Measurements from ENCODE around the gene STYXL1.

The STYXL1 gene

DNA sequence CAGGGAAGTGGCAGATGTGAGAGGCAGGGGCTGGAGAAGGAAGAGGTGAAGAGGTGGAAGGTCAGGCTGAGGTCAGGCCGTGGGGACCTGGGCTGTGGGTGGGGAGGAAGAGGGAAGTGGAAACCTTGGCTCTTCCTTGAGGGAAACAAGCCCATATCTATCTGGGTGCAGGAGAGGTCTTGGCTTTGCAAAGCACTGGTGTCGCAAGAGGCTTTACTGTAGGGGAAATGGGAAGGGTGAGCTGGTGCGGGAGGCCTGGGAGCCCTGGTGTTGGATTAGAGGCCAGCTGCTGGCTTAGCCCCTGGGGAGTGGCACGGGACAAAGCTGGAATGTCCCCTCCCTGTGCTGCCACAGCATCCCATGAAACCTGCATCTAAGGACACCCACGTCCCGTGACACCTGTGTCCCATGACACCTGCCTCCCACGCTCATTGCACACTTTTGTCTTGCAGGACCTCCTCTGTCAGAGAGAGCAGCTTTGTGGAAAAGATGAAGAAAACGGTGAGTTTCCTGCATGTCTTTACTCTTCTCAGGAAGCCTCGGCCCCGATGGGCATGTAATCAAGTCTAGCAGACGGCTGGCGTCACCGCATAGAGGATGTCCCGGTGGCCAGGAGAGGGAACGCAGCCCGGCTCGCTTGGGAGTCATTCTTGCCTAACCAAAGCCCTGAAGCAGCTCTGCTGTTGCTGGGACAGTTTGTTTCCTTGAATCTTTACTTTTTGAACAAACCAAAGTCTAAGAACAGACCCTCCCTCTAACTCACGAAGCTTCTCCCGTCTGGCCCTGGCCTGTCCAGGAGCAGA lies 75.6 kb downstream of the STYXL1 start:
- no peak for DNase-seq

DNA sequence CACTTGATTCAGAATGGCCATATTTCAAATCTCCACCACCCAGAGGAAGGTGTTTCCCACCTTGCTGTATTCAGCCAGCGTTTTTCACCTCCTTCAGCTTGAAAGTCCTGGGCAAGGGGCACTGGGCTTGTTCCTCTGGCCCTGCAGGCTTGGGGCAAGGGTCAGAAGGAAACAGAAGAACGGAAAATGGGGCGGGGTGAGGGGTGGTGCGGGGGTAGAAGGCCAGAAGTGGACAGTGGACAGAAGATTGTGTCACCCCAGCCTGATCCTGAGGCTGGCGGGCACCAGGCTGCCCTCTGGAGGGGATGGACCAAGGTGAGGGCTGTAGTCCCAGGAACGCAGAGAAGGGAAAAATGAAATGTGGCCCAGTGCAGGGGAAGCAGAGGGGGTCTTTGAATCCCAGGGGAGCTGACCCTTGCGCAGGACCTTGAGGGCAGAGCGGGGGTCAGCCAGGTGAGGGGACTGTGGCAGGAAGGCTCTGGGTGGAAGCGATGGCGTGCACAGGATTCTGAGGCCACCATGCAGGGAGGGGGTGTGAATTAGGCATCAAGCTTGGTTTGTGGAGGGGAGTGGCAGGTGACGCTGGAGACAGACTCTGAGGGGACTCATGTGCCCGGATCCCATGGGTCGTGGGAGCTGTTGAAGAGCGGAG lies 76.4 kb downstream of the STYXL1 start:
- no peak for DNase-seq

DNA sequence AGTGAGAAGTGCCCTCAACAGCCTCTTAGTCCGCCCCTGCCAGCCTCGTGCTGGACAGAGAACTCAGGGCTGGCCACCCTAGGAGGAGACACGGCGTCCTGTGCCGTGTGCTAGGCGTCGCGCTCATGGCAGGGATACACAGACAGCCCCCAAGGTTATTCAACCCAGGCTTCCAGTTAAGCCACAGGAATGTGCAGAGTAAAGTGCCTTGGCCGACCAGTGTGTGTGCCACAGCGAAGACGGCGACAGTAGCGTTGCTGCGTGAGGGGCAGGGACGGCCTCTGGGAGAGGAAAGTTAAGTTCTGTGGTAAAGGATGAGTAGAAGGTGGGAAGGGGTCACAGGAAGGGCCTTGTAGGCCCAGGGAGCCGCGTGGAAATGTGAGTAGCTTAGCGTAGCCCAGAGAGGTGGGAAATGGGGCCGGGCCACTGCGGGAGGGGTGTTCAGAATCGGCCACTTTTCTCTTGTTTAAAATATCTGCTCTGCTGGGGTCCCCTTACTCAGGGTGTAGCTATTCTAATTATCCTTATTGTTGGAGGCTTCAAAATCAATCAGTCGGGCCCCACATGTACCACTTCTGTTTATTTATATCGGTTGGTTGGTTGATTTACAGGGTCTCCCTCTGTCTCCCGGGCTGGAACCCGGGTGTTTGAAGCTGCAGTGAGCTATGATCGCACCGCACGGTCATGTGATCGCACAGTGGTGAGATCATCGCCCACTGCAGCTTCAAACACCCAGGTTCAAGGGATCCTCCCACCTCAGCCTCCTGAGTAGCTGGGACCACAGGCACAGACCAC lies 77.9 kb downstream of the STYXL1 start:
- no peak for DNase-seq

DNA sequence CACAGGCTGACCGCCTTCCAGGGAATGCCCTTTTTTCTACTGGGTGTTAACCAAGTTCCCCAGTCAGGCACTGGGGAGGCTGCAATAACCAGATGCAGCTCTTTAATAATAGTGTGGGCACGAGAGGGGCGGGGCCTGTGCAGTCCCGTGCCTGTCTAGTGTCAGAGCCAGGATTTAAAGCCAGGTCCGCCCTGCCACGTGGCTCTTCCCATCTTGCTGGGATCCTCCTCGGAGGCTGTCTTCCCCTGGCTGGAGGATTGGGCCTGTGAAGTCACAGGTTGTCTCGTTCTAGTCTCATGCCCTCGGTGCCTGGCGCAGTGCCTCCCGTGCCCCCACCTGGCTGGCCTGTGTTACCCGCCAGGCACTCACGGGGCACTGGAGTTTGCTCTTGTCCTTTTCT lies 78.6 kb downstream of the STYXL1 start:
- DNase-seq: no peak

DNA sequence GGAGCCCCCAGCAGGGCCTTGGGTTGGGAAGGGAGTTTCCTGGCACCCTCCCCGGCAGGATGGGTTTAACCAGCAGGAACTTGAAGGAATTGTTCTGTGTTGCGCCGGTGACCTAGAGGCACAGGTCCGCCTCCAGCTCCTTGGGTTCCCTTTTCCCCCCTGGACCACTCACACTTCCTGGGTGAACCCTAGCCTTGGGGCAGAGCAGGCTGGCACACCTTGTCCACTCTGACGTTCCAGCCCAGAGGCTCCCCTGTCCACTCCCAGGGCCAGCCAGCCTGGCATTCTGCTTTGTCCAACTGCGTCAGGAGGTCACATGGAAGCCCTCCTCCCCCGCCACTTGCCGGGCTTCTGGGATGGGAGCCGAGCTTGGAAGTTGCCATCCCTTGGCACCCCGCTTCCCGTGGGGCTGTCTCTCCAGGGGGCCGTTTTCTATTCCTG lies 79.2 kb downstream of the STYXL1 start:
- DNase-seq: no peak

DNA sequence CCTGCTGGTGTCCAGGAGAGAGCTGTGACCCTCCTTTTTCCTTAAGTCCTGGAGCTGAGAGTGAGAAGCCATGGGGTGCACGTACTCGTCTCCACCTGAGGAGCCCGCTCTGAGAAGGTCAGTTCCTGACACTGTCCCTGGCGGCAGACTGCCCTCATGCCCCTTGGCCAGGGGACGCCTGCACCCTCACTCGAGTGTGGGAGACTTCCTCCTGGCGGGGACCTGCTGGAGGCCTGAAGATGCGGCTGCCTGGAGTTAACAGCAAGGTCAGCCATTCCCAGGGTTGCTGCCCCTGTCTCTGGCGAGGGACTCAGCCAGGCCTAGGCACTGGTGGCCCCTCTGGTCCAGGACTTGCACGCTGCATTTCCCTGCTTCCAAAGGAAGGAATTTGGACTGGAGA lies 79.8 kb downstream of the STYXL1 start:
- no peak for DNase-seq

DNA sequence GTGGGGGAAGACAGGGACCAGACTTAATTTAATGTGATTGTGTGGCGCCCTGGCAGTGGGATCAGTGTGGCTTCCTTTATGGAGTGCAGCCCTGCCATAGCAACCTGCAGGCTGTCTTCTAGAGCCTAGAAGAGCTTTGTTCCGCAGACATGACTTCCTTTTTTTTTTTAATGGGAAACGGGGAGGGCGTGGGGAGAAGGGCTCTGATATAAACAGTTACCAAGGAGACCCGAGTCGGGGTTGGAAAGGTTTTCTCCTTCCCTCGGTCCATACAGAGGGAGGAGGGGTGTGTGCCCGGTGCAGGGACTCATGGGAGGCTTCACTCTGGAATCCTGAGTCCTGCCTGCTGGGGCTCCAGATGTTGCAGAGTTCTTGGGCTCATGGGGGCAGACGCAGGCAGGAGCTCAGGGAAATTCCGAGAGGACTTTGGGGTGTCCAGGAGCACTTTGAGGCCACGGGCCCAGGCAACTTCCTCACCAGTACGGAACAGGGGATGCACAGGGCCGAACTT lies 80.3 kb downstream of the STYXL1 start:
- no peak for DNase-seq

DNA sequence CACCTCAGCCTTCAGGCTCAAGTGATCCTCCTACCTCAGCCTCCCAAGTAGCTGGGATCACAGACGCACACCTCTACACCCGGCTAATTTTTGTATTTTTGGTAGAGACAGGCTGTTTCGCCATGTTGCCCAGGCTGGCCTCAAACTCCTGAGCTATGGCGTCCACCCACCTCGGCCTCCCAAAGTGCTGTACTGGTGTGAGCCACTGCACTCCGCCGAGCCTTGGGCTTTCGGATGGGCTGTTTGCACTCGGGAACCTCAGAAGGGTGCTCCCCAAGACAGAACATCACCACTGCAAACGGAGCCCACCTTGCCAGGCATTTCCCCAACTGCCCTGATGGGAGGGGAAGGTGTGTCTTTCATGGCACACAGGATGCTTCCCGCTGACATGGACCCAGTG lies 80.7 kb downstream of the STYXL1 start:
- DNase-seq: no peak

DNA sequence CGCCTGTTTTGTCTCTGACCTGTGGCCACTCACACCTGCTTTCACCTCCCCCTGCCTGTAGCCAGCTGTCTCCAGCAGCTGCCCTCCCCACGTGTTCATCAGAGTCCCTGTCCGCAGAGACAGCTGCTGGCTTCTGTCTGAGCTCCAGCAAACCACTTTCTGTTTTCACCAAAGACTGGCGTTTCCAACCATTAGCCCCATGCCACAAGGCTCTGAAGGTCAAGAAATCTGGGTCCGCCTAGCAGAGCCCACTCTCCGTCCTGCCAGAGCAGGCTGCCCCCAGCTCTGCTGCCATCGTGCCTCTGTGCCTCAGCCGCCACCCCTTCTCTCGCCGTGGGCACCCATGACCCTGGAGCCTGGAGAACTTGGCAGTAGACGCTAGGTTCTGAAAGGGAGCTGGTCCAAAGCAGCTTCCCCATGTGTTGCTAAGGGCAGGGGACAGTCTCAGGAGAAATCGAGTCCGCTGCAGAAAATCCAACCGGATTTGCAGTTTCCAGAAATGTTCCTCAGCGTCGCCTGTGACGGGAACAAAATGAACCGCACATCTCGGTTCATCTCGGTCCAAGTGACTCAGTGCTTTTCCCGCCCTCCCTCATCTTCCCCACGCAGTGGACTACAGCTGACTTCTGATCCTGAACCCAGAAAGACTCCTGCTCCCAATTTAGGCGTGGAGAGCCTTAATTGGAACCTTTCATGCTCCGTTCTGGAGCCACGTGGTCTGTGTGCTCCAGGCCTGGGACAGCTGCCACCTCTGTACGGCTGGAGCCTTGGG lies 81.4 kb downstream of the STYXL1 start:
- no peak for DNase-seq

DNA sequence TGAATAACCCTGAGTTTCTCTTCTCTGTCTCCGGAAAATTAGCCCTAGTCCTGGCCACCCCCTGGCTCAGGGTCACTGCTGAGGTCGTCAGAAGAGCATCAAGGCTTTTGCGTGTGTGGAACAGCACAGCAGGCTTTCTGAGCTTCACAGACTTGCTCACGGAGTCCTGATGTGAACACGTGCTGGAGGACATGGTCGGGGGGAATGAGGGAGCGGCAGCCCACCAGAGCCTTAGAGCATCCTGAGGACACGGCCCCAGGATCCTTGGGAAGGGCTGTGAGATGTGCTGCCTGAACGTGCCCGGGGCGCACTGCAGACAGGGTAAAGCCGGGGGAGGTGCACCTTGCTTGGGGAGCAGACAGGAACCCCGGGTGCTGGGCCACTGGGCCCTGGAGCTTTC lies 82.2 kb downstream of the STYXL1 start:
- no peak for DNase-seq

DNA sequence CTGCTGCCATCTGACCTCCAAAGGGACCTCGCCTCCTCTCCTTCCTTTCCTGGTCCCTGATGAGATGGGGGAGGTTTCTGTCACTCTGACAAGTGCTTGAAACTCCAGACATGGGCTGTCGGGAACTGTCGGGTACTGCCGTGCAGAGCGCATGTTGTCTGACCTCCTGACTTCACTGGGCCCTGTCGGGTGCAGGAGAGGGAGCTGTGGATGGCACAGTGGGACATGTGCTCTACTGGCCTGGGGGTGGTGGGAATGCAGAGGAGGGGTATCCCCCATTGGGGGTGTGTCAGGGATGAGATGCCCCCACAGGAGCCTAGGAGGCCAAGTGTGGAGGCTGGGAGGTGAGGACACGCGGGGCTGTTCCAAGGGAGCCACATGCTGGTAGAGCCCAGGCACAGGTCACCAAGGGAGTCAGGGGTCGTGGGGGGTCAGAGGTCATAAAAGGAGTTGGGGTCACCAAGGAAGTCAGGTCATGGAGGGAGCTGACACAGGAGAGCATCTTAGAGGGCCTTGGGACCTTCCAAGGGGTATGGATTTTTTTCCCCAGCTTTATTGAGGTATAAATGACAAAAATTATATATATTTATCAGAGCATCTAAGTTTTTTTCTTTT lies 84.3 kb downstream of the STYXL1 start:
- DNase-seq: no peak

DNA sequence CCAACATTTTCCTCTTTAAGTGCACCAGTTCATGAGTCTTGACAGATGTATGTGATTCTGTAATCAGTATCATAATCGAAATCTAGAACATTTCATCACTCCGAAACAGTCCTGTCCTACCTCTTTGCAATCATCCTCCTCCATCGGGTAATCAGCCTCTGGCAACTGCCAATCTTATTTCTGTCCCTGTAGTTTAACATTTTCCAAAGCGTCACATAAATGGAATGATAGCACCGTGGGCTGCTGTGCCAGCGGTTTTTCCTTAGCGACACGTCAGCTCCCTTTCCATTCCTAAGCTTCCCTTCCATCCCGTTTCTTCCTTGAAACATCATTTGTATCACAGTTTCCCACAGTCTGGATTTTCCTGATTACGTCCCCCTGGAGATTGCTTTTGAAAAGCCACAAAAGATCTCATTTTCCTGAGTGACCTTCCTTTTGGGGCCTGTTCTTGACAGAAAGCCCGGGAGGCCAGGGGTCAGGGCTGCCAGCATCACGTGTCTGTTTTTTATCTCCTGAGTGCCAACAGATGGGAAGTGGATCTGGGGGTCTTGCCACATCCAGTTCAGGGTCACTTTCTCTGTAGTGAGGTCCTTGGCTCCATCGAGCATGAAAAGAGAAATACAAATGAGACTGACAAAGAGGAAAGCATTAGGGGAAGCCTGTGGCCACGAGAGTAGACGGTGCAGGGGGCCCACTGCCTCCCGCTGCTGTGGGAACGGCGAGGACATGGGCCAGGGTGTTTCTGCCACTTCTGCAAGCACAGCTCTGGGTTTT lies 85.0 kb downstream of the STYXL1 start:
- no peak for DNase-seq

DNA sequence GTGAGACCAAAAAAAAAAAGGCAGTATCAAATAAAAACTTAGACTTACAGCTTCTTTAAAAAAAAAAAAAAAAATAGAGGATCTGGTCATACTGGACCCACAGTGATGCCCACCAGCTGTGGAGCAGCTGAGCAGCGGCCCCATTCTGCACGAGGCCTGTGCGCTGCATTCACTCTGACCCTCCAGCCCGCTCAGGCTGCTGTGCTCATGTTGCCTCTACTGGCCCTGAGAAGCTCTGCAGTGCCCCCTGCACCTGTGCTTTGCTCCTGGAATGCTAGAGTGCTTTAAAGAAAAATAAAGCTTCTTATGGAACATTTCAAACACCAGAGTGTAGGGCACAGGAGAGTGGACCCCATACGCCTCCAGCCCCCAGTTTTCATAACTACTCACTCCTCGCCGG lies 86.6 kb downstream of the STYXL1 start:
- no peak for DNase-seq

DNA sequence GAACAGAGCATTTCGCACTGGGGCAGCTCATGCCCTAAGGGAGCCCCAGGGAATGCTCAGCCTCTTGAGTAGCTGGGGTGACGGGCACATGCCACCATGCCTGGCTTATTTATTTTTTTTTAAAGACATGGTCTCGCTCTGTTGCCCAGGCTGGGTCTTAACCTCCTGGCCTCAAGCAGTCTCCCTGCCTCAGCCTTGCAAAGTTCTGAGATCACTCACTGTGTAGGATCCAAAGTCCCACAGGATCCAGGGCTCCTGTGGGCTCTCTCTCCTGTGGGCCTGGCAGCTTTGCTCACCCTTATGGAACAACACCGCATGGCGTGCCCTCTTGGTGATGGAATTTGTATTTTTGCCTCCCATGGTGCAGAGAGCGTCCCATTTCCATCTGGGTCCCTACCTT lies 87.4 kb downstream of the STYXL1 start:
- DNase-seq: no peak

DNA sequence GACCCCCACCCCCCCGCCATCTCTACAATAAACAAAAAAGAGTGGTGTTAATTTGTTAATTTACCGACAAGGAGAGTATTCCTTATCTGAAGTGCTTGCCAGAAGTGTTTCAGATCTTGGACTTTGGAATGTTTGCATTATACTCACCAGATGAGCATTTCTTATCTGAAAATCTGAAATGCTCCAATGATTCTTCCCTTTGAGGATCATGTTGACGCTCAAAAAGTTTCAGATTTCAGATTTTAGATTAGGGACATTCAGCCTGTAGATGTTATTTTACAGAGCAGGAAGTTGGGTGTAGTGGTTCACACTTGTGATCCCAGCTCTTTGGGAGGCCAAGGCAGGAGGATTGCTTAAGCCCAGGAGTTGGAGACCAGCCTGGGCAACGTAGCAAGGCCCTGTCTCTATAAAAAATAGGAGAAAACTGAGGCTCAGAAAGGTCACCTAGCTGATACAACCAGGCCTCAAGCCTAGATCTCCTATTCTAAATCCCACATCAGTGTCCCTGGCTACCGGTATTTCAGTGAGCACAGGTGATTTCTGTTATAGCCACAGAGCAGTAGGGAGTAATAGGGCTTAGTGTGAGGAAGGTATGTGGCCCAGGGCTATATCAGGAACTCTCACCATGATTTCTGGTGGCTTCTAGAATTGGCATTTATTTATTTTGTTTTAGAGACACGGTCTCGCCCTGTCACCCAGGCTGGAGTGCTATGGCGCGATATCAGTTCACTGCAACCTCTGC lies 88.8 kb downstream of the STYXL1 start:
- no peak for DNase-seq

DNA sequence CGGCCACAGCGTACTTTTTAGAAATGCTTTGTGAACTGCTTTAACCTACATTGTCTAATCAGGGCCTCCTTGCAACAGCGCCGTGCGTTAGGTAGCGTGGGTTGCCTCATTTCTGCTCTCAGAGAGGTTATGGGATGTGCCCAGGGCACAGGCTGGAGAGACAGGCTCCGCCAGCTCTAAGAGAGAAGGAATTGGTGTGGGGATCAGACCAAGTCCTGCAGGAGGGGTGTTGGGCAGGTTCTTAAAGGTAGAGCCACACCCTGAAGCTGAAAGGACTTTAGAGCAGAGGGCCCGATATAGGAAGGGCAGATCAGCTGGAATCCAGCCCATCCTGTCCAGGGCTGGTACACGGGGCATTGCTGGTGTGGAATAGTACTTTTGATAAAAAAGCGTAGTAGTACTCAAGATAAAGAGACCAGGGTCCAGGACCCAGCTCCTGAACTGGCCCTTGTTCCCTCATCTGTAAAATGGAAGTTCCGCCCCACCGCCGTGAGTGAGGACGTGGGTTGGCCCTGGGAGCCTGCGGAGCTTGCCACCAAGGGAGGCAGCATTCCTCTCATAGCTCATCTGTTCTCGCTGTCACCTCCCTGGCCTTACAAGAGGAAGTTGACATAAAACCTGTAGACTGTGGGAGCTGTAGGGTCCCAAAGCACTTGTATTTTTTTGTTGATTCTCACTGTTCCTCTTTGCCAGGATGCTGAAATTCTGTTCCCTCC lies 90.6 kb downstream of the STYXL1 start:
- no peak for DNase-seq

DNA sequence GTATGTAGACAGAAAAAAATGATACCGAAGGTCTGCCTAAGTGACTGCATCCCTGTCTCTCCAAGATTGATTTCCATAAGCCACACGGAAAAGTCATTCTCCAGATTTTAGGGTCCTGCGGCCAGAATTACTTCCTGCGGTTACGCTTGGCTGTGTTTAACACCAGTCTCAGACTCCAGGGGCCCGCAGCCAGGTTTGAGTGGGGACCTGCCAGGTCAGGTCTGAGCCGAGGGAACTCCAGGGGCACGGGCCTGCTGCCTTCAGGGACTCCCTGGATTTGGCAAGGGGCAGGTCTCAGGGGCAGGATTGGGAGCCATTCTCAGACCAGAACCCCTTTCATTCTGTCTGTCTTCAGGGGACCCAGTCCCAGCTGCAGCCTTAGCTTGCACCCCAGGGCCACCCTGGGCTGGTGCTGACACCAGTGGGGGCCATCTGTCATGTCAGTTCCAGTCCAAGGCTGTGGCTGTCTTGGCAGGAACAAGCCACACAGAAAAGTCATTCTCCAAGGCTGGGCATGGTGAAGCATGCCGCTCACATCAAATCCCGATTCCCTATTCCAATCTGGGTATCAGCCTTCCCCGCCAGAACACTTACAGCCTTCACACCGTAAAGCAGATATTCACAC lies 92.4 kb downstream of the STYXL1 start:
- DNase-seq: no peak

DNA sequence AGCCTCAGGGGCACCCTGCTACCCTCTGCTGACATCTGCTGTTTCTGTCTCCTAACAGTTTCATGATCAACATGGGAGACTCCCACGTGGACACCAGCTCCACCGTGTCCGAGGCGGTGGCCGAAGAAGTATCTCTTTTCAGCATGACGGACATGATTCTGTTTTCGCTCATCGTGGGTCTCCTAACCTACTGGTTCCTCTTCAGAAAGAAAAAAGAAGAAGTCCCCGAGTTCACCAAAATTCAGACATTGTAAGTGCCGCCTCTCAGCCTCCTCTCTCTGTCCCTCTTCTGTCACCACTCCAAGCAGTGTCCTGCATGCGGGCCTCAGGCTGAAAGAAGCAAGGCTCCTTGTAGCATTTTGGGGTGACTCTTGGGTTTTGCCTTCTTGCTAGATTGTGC lies 93.9 kb downstream of the STYXL1 start:
- DNase-seq: no peak

DNA sequence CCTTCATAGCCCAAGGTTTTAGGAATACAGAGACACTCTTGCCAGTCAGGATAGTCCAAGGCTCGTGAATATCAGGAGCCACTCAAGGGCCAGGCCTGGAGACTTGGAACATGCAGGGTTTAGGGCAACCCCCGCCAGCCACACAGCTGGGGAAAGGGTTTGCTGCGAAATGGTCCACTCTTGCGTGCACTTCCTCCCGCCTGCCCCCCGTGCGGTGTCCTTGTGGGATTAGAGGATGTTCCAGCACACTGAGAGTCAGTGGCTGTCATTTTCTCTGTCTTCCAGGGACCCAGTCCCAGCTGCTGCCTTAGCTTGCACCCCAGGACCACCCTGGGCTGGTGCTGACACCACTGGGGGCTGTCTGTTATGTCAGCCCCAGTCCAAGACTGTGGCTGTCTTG lies 94.4 kb downstream of the STYXL1 start:
- DNase-seq: no peak

DNA sequence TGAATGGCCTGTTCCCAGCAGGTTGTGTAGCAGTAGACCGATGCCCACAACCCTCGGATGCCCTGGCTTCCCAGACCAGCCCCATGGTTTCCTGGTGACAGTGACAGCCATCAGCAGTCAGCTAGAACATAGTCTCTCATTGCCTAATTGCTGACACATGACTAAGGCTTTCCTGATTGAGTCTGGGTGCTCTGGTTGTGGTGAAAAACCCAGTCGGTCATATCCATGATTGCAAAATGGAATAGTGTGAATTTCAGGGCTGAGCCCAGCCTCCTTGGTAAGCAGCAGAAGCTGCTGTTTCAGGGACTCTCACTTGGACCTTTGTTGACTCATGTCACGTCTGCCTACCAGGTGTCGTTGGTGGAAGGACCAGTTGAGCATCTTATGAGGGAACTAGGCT lies 96.3 kb downstream of the STYXL1 start:
- no peak for DNase-seq

Measured in activated naive CD4-positive, alpha-beta T cell treated with anti-CD3 and anti-CD28 coated beads, Interleukin-2, amount 50 U/mL, for 16 hours (primary cell).